ENCODE results near the gene PKM.

GRCh38 chr15:72173401-72173800, 57.6 kb downstream of the PKM start:
- TF ChIP-seq CTCF (conservative IDR thresholded peaks at IDR 0.05 in 1 of 2, IDR thresholded peaks at IDR 0.05 in 1 of 2; ENCODE audit: extremely low read depth in 1 of 2, insufficient read depth in 1 of 2, low read depth in 1 of 2, low read length in 2 of 2) (no peak), EZH2 (IDR thresholded peaks at IDR 0.05; ENCODE audit: borderline replicate concordance, low read length) (no peak)

All from mammary epithelial cell (primary cell).